ENCODE measurements around the gene DOK7.

GRCh38 chr4:3423406-3423805, 39.7 kb upstream of the DOK7 start:
- no peak for TF ChIP-seq CTCF (conservative IDR thresholded peaks at IDR 0.05)
- TF ChIP-seq EZH2 (IDR thresholded peaks at IDR 0.05; ENCODE audit: low read depth) = no peak

Data from PC-9 (cell line).